ENCODE data around the gene ARHGAP26. TPM values are rescaled to one million over a fixed set of nuclear protein-coding genes. Genes with fewer than 3 reads are reported as not detected.
A peak's percentile ranks its signal among the peaks of the same experiment; 100 is the strongest.

ARHGAP26 gene
- total and polyA plus RNA-seq, 2 donors (not counting 3 experiments of a cell fraction or from before 2014, with no cell fraction given), result 3.1 to 16.2 TPM

GRCh38 chr5:143059976-143060765 lies 290.0 kb downstream of the ARHGAP26 start:
- no TSS peak for BruUV-seq (replicated peaks)
- no peak overlapping the region for H3K4me3 ChIP-seq (replicated peaks in 1 of 3; ENCODE audit: insufficient read depth in 1 of 3, low read depth in 1 of 3, low read length in 3 of 3)
- H3K4me1 ChIP-seq (ENCODE audit: control insufficient read depth, extremely low read depth, insufficient read depth, low read length), result peaks cover 84% of the 10 kb centered on the region
- peak; percentile 74 for DNase-seq (ENCODE audit: low read depth, low spot score)
- no peaks in the 10 kb centered on the region for H3K36me3 ChIP-seq (ENCODE audit: control insufficient read depth in 2 of 2, extremely low read depth in 1 of 2, insufficient read depth in 2 of 2, low read length in 2 of 2)
- TF ChIP-seq EZH2 (IDR thresholded peaks at IDR 0.05; ENCODE audit: borderline replicate concordance, low read depth, low read length, severe bottlenecking), result no peak
- no peak for TF ChIP-seq CTCF (IDR thresholded peaks at IDR 0.05; ENCODE audit: extremely low read depth in 1 of 2, insufficient read depth in 1 of 2, low read depth in 1 of 2, low read length in 2 of 2)
- no peak for TF ChIP-seq MYC (IDR thresholded peaks at IDR 0.05; ENCODE audit: low read depth, low read length)
- TF ChIP-seq POLR2A (IDR thresholded peaks at IDR 0.05; ENCODE audit: low read depth, low read length), result no peak
- no peak for TF ChIP-seq JUN (IDR thresholded peaks at IDR 0.05; ENCODE audit: borderline replicate concordance, insufficient read depth, insufficient read length, low read depth)
- no peak for TF ChIP-seq GATA2 (IDR thresholded peaks at IDR 0.05; ENCODE audit: insufficient read depth, insufficient read length, low read depth, low read length)
- TF ChIP-seq MAX (IDR thresholded peaks at IDR 0.05; ENCODE audit: insufficient read depth, insufficient read length), result no peak
- peak overlapping the region; percentile 15 for H2AFZ ChIP-seq (ENCODE audit: low read depth, low read length)
- H3K27ac ChIP-seq (ENCODE audit: insufficient read depth, low read depth, low read length), result peak overlapping the region; percentile 56
- peak overlapping the region; percentile 48 for H3K9ac ChIP-seq (replicated peaks; ENCODE audit: extremely low read depth, insufficient read depth, low read length)
- no peaks in the 10 kb centered on the region for H4K20me1 ChIP-seq (replicated peaks; ENCODE audit: control insufficient read depth, extremely low read depth, insufficient read depth, low read length)
- H3K9me1 ChIP-seq (replicated peaks; ENCODE audit: control insufficient read depth, extremely low read depth, insufficient read depth, low read length), result no peaks in the 10 kb centered on the region
- ChIA-PET CTCF (interaction anchor here (0.6 to 1.0 kb wide), 4 partner anchors 9 to 66 kb away, joined by 3 to 5 read pairs (median 4); no protein-coding TSS in a partner anchor), POLR2A (no interaction called here)
- H3K9me3 ChIP-seq (replicated peaks; ENCODE audit: control insufficient read depth, insufficient read depth, low read length), result no peaks in the 10 kb centered on the region
- FAIRE-seq, result peak; percentile 71
- no peaks in the 10 kb centered on the region for H3K27me3 ChIP-seq (ENCODE audit: control insufficient read depth in 2 of 2, insufficient read depth in 2 of 2, low read length in 2 of 2)
- dilution Hi-C loops (cut with MboI; ENCODE audit: extremely low pct_ligation_motif_present, low sequenced_read_pairs) (no loop called here), intact Hi-C loops (cut with micrococcal nuclease) (loop anchor here (1.0 to 2.0 kb wide), 3 partner anchors 23 to 343 kb away; partner anchors contain the start of gene NR3C1)
- peak overlapping the region; percentile 43 for H3K4me2 ChIP-seq (ENCODE audit: insufficient read depth, low read length)
- no peaks in the 10 kb centered on the region for H3K79me2 ChIP-seq (ENCODE audit: control insufficient read depth, insufficient read depth, low read length)
